GM12873 (cell line): ENCODE data around the gene ATP13A3.
A peak's percentile ranks its signal among the peaks of the same experiment; 100 is the strongest.

Experiments
- TF ChIP-seq, protein P1 (sequence below): IDR thresholded peaks from 2 replicates; pipeline ENCODE4 v1.5.1; 2012; ENCODE audit warnings: low read depth, mild to moderate bottlenecking, moderate library complexity, low read length, control low read depth; ENCODE audit not compliant: insufficient read depth; ENCODE audit errors: missing control alignments

Gene ATP13A3

DNA sequence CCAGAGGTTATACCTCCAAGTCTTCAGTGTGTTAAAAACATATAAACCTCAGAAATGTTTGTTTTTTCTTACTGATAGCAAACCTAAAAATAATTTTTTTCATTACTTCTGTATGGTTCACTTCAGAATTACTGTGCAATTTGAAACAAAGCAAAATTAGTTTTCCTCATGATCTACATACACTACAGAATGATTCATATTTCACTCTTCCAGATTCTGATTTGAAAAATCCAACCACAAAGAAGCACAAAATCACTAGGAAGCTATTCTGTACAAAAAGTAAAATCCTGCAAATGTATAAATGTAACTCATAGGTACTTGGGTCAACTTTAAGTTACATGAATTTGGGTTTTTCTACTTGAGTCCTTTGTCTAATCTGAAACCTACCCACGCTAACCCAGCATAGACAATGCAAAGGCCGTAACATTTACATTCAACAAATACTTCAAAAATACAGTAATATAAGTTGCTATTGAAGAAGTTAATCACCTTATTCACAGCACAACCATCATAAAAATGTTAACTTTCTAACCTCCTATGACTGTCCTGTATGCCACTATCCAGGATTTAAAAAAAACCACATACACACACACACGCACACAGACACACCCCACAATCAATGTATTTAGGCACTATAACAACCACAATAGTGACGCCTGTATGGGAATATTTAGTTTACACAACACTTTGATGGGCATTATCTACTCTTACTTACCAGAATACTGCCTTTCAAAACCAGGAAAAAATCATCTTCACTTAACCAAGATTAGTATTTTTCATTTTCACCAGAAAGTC, 11.5 kb downstream of the ATP13A3 start:
- TF ChIP-seq, protein P1, sequence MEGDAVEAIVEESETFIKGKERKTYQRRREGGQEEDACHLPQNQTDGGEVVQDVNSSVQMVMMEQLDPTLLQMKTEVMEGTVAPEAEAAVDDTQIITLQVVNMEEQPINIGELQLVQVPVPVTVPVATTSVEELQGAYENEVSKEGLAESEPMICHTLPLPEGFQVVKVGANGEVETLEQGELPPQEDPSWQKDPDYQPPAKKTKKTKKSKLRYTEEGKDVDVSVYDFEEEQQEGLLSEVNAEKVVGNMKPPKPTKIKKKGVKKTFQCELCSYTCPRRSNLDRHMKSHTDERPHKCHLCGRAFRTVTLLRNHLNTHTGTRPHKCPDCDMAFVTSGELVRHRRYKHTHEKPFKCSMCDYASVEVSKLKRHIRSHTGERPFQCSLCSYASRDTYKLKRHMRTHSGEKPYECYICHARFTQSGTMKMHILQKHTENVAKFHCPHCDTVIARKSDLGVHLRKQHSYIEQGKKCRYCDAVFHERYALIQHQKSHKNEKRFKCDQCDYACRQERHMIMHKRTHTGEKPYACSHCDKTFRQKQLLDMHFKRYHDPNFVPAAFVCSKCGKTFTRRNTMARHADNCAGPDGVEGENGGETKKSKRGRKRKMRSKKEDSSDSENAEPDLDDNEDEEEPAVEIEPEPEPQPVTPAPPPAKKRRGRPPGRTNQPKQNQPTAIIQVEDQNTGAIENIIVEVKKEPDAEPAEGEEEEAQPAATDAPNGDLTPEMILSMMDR, result no peak

DNA sequence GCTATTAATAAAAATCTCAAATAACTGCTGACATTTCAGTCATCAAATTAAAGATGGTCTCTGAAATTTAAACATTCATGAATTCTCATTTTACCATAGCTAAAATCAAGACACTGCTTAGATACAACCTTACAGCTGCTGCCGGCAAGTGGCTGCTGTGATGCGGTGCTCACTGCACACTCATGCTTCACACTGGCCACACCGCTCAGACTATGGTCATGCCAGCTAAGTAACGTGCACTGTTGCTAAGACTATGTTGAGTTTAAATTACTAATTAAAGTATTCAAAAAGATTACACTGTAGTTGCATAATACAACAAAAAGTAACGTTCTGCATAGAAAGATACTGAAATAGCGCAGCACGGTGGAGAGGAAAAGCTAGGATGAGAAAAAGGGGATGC, 12.1 kb downstream of the ATP13A3 start:
- TF ChIP-seq, protein P1, result no peak

DNA sequence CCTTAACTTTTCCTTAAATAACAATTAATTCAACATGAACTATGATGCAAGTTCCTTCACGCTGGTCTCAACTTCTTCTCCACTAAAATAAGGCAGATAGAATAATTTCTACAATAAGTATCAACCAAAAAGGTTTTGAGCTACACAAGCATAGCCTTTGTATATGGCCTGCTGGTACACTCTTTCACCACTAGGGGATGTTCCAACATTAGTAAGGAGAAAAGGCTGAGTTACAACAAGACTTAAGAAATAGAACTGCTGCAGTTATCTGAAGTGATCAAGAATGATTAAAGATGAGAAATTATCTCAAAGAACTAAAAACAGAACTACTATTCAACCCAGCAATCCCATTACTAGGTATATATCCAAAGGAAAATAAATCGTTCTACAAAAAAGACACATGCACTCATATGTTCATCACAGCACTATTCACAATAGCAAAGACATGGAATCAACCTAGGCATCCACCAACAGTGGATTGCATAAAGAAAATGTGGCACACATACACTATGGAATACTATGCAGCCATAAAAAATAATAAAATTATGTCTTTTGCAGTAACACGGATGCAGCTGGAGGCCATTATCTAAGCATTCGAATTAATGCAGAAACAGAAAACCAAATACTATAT, 14.4 kb downstream of the ATP13A3 start:
- TF ChIP-seq, protein P1, result peak; percentile 88

DNA sequence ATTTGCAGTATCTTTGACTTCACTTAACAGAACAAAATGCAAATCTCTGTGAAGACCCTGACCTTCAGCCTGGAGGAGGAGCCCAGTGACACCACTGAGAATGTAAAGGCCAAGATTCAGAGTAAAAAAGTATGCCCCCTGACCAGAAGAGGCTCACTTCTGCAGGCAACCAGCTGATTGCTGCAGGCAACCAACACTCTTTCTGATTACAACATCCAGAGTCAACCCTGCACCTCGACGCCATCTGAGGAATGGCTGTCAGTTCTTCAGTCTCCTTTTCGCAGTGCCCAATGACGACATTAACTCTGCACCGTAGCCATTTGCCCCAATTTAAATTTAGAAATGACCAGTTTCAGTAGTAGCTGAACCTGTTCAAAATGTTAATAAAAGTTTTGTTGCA, 14.9 kb downstream of the ATP13A3 start:
- TF ChIP-seq, protein P1, result no peak

DNA sequence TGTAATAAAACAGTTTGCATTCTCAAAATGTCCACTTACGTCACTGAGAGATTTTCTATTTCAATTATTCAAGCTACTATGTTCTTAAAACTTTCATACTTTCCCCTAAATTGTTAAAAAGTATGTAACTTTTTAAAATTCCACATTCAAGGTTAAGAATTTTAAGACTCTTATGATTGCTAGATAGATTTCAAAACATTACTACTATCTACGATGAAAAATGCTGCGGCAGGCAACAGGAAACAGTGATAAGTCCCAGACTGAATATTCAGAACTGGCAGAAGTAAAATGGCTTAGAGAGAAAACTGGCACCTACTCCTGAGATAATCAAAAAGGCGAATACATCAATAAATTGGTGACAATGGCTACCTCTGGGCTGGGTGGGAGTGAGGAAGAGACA, 16.2 kb downstream of the ATP13A3 start:
- TF ChIP-seq, protein P1, result no peak

DNA sequence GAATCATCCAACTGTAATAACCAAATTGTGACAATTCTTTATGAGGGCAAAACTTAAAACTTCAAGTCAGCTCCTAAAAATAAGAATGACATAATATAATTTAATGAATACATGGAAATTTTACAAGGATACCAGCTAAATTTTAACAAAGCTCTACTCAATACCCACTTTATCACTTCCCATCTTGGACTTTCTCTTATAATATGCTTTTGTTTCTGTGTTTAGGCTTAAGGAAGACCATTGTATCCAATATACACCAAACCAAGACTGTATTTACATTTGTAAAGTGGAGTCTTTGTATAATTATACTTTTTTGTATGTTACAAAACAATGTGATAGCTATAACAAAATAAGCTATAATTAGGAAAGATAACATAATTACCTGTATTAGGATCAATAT, 16.8 kb downstream of the ATP13A3 start:
- TF ChIP-seq, protein P1, result no peak

DNA sequence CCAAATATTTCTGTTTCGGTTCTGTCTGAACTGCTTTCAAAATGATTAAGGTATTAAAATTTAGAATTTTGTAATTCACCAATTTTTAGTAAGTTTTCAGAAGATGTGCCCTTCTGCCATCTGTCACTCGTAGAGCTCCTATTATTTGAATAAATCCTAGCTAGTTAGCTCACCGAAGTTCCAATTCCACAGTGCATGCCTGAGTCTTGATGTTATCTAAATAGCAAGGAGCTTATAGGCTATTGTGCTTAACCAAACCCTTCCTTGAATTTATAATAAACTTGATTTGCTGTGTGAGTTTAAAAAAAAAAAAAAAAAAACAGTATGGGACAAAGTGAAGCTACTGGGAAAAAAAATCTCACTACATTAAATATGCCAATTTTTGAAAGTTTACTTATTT, 18.7 kb downstream of the ATP13A3 start:
- TF ChIP-seq, protein P1, result no peak
